Vagina (tissue), 2 donors: ENCODE results near the gene OSBPL8. TPM values are rescaled to one million over a fixed set of nuclear protein-coding genes. Genes with fewer than 3 reads are reported as not detected.

Source experiments
- DNase-seq, 2 donors: peaks; one replicate each; pipeline ENCODE4 v3.0.0-alpha.2; 2017; ENCODE audit errors: extremely low spot score in 2 of 2
- H3K27ac ChIP-seq: fragments of 200-600 bp; sonication (generic); one replicate; pipeline ENCODE4 v1.5.1; 2019
- H3K27me3 ChIP-seq: fragments of 200-600 bp; sonication (generic); one replicate; pipeline ENCODE4 v1.5.1; 2019
- H3K36me3 ChIP-seq, 2 donors: fragments of 200-600 bp; sonication (generic); one replicate each; pipeline ENCODE4 v1.5.1; 2017 to 2019
- H3K4me1 ChIP-seq: fragments of 200-600 bp; sonication (generic); one replicate; pipeline ENCODE4 v1.5.1; 2019
- H3K4me3 ChIP-seq, 2 donors: fragments of 200-600 bp; sonication (generic); 1 replicate in 1 of 2; 2 replicates in 1 of 2; pipeline ENCODE4 v1.5.1; 2016 to 2019
- H3K9me3 ChIP-seq: fragments of 200-600 bp; sonication (generic); one replicate; pipeline ENCODE4 v1.5.1; 2019
- POLR2A ChIP-seq, 2 donors: fragments of 450-650 bp; IDR thresholded peaks; one replicate each; pipeline ENCODE4 v1.6.1; 2017; ENCODE audit warnings: antibody characterized with exemption in 2 of 2, mild to moderate bottlenecking in 2 of 2, moderate library complexity in 2 of 2
- POLR2AphosphoS5 ChIP-seq, 2 donors: sonication (generic); formaldehyde crosslinking; IDR thresholded peaks; one replicate each; pipeline ENCODE4 v1.9.0; 2017; ENCODE audit warnings: antibody characterized with exemption in 2 of 2, mild to moderate bottlenecking in 2 of 2, low read depth in 1 of 2; ENCODE audit not compliant: insufficient read depth in 1 of 2
- intact Hi-C: fragments of 100-400 bp; cut with DNase I; formaldehyde crosslinking; loops from one replicate; pipeline ENCODE4 v1.15.1; 2023
- total RNA-seq: library from RNA; depleted of rRNA; stranded (reverse); fragments of >200 nt; gene quantifications from one replicate; pipeline ENCODE4 v1.2.3, GENCODE V29; 2016
- TF ChIP-seq, protein P1 (sequence below), 3 experiments: fragments of 450-650 bp in 2 of 3; fragments of 200-600 bp in 1 of 3; sonication (generic) in 1 of 3; IDR thresholded peaks; one replicate each; pipeline ENCODE4 v1.5.1; 2017 to 2019; ENCODE audit warnings: antibody characterized with exemption in 3 of 3, mild to moderate bottlenecking in 2 of 3, moderate library complexity in 2 of 3

The OSBPL8 gene
- total RNA-seq, 1 donor from 2014 or later: 66.5 TPM

- Histone ChIP-seq H3K36me3 (no peaks in the 10 kb centered on the region), H3K27me3 (no peaks in the 10 kb centered on the region), H3K9me3 (no peaks in the 10 kb centered on the region), H3K4me1 (peaks cover 9% of the 10 kb centered on the region), H3K4me3 (no peak overlapping the region), H3K27ac (no peak overlapping the region)
- TF ChIP-seq POLR2A (IDR thresholded peaks at IDR 0.05): no peak
- DNase-seq: no peak
- intact Hi-C loops: no loop called here
Observed at GRCh38 chr12:76464631-76465166, 94.9 kb downstream of the OSBPL8 start.

GRCh38 chr12:76462668-76463224 is 96.8 kb downstream of the OSBPL8 start:
- TF ChIP-seq, protein P1, sequence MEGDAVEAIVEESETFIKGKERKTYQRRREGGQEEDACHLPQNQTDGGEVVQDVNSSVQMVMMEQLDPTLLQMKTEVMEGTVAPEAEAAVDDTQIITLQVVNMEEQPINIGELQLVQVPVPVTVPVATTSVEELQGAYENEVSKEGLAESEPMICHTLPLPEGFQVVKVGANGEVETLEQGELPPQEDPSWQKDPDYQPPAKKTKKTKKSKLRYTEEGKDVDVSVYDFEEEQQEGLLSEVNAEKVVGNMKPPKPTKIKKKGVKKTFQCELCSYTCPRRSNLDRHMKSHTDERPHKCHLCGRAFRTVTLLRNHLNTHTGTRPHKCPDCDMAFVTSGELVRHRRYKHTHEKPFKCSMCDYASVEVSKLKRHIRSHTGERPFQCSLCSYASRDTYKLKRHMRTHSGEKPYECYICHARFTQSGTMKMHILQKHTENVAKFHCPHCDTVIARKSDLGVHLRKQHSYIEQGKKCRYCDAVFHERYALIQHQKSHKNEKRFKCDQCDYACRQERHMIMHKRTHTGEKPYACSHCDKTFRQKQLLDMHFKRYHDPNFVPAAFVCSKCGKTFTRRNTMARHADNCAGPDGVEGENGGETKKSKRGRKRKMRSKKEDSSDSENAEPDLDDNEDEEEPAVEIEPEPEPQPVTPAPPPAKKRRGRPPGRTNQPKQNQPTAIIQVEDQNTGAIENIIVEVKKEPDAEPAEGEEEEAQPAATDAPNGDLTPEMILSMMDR (IDR thresholded peaks at IDR 0.05): no peak
- TF ChIP-seq POLR2A (IDR thresholded peaks at IDR 0.05) (no peak), POLR2AphosphoS5 (IDR thresholded peaks at IDR 0.05; ENCODE audit: insufficient read depth in 1 of 2, low read depth in 1 of 2) (no peak)

DNA sequence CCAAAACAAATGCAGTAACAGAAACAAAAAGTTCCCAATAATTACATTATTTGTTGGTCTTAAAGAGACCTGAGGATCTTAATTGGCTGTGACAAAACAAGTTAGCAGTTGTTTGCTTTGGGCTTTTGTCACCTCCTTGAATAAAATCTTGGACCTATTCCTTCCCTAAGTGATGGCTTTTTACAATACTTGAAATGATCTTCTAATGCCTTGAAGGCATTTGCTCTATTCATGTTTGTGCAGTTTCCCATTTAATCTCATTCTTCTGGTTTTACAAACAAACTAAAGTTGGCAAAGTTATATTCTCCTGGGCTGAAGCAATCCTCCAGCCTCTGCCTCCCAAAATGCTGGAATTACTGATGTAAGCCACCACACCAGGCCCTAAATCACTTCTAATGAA is 98.8 kb downstream of the OSBPL8 start:
- TF ChIP-seq POLR2A (IDR thresholded peaks at IDR 0.05) (no peak), POLR2AphosphoS5 (IDR thresholded peaks at IDR 0.05; ENCODE audit: insufficient read depth in 1 of 2, low read depth in 1 of 2) (no peak)
- TF ChIP-seq, protein P1 (IDR thresholded peaks at IDR 0.05): no peak

More at GRCh38 chr12:76462668-76463224, 96.8 kb downstream of the OSBPL8 start:
- DNase-seq: no peak
- Histone ChIP-seq H3K27me3 (no peaks in the 10 kb centered on the region), H3K36me3 (no peaks in the 10 kb centered on the region), H3K9me3 (no peaks in the 10 kb centered on the region), H3K4me3 (no peak overlapping the region), H3K27ac (no peak overlapping the region), H3K4me1 (peaks cover 9% of the 10 kb centered on the region)
- intact Hi-C loops: no loop called here

DNA sequence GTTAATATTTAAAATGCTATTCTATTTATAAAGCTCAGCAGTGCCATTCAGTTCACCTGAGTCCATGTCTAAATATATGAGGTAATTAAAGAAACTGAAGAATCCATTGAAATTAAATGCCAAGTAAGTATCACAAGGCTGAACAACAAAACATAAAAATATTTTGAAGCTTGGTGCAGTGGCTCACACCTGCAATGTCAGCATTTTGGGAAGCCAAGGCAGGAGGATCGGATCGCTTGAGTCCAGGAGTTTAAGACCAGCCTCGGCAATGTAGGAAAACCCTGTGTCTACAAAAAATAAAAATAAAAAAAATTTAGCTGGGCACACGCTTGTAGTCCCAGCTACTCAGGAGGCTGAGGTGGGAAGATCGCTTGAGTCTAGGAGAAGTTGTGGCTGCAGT is 101.8 kb downstream of the OSBPL8 start:
- Histone ChIP-seq H3K4me1 (peaks cover 20% of the 10 kb centered on the region), H3K36me3 (no peaks in the 10 kb centered on the region), H3K27me3 (no peaks in the 10 kb centered on the region), H3K4me3 (no peak overlapping the region), H3K27ac (no peak overlapping the region), H3K9me3 (no peaks in the 10 kb centered on the region)
- TF ChIP-seq POLR2AphosphoS5 (IDR thresholded peaks at IDR 0.05; ENCODE audit: insufficient read depth in 1 of 2, low read depth in 1 of 2): no peak
- TF ChIP-seq POLR2A (IDR thresholded peaks at IDR 0.05): no peak
- TF ChIP-seq, protein P1 (IDR thresholded peaks at IDR 0.05): no peak
- intact Hi-C loops: no loop called here
- no peak for DNase-seq

More for the DNA sequence above, 98.8 kb downstream of the OSBPL8 start:
- no peak for DNase-seq
- Histone ChIP-seq H3K4me3 (no peak overlapping the region), H3K27ac (no peak overlapping the region), H3K27me3 (no peaks in the 10 kb centered on the region), H3K9me3 (no peaks in the 10 kb centered on the region), H3K36me3 (no peaks in the 10 kb centered on the region), H3K4me1 (peaks cover 14% of the 10 kb centered on the region)
- intact Hi-C loops: no loop called here

GRCh38 chr12:76457010-76457409 is 102.6 kb downstream of the OSBPL8 start:
- intact Hi-C loops: no loop called here
- no peaks in the 10 kb centered on the region for H3K36me3 ChIP-seq
- DNase-seq: no peak
- H3K27me3 ChIP-seq: no peaks in the 10 kb centered on the region
- no peak overlapping the region for H3K4me3 ChIP-seq
- TF ChIP-seq, protein P1 (IDR thresholded peaks at IDR 0.05): no peak
- no peak for TF ChIP-seq POLR2A (IDR thresholded peaks at IDR 0.05)
- no peak for TF ChIP-seq POLR2AphosphoS5 (IDR thresholded peaks at IDR 0.05; ENCODE audit: insufficient read depth in 1 of 2, low read depth in 1 of 2)
- H3K27ac ChIP-seq: no peak overlapping the region
- no peaks in the 10 kb centered on the region for H3K9me3 ChIP-seq
- H3K4me1 ChIP-seq: peaks cover 20% of the 10 kb centered on the region
